Stimulated activated CD4-positive, alpha-beta T cell treated with anti-CD3 and anti-CD28 coated beads, Interleukin-4, amount 100 ng/mL, for 4 hours (primary cell): ENCODE data around the gene TNFAIP2.
"Not testable (repeated sequence)": the region's sequence is repeated elsewhere in the genome, so short reads cannot be mapped to it uniquely, and the experiment has no call there.

Experiments
- DNase-seq, 2 experiments: peaks; one replicate each; pipeline ENCODE4 v3.0.0-alpha.2; 2020

The TNFAIP2 gene

GRCh38 chr14:103107941-103108748 lies 15.1 kb upstream of the TNFAIP2 start:
- DNase-seq: no peak

DNA sequence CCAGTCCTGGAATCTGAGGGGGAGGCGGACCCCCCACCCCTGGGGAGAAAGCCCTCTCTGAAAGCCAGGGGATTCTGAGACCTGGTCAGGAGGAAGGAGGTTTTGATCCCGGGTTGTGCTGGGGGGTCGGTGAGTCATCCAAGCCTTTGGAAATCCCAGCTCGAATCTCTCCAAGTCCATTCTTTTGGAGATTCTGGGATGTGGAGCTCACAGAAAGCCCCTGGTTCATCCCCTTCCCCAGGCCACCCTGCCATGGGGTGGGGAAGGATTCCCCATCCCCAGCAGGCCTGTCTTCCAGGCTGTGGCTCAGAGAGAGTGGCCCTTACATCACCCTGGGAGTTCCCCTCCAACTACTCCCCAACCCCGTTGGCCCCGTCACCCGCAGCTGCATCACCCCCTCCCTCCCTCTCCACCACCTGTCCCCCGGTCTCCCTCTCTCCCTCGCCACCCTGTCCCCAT lies 14.5 kb upstream of the TNFAIP2 start:
- no peak for DNase-seq

DNA sequence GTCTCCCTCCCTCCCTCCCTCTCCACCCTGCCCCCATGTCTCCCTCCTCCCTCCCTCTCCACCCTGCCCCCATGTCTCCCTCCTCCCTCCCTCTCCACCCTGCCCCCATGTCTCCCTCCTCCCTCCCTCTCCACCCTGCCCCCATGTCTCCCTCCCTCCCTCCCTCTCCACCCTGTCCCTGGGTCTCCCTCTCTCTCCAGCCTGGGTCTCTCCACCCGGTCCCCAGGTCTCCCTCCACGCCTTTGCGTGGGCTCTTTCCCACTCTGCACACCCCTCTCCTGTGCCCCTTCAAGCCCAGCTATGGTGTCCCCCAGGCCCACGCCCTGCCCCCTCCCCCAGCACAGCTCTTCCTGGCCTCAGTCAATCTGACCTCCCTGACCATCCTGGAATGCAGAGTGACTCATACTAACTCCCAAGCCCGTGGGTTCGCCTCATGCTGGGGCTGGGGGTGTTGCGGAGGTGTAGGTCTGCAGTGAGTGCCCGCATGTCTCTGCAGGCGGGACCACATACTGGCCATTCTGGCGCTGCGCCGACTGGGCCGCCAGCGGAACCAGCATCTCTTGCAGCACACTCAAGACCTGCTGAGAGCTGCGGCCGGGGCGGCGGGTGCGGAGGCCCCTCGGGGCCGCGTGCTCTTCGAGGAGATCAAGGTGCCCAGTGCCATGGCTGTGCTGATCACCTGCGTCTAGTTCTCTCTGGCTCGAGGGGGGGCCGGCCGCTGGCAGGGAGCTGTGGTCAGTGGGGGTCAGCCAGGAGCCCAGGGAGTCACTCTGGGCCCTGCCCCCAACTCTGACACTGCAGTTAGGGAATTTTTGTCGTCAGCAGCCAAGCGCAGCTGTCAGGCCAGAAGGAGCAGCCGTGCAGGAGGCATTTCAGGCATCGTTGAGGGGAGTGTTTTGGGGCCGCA lies 13.5 kb upstream of the TNFAIP2 start:
- DNase-seq: no peak

DNA sequence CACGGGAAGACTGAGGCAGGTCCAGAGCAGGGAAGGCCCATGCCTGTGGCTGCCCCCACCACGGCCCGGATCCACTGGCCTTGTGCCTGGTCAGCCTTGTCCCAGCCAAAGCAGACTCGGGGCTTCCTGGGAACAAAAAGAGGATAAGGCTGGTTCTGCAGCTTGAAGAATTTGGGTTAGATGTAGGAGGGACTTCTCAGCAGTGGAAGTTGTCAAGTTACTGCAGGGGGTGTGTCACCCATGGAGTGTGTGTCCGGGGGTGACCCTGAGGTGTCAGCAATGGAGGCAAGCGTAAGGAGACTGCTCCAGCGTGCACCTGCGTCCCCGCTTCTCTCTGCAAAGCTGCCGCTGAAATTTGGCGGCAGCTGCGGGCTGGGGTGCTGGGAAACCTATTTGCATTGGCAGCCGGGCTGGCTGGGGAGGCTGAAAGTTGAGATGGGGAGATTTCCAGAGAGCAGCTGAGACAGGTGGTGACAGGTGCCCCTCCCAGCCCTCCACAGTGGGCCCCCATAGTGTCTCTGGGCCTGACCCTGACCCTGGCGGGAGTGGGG lies 12.5 kb upstream of the TNFAIP2 start:
- DNase-seq: no peak

- no peak for DNase-seq
Measured at GRCh38 chr14:103111232-103111868, 11.9 kb upstream of the TNFAIP2 start.

GRCh38 chr14:103112400-103113243 lies 10.6 kb upstream of the TNFAIP2 start:
- DNase-seq: no peak

DNA sequence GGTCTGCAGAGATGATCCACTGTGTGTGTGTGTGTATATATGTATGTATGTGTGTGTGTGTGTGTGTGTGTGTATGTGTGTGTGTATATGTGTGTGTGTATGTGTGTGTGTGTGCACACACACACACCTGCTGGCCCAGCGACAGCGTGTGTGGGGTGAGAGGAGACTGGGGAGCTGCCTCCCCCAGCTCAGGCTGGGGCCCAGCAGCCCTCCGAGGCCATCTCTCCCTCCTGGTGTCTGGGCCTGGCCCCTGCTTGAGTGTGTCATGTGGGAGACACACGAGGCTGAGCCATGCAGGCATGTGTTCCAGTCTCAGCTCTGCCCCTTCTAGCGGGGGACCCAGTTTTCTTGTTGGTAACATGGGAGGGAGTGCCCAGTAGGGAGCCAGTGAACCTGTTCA lies 10.0 kb upstream of the TNFAIP2 start:
- no peak for DNase-seq

DNA sequence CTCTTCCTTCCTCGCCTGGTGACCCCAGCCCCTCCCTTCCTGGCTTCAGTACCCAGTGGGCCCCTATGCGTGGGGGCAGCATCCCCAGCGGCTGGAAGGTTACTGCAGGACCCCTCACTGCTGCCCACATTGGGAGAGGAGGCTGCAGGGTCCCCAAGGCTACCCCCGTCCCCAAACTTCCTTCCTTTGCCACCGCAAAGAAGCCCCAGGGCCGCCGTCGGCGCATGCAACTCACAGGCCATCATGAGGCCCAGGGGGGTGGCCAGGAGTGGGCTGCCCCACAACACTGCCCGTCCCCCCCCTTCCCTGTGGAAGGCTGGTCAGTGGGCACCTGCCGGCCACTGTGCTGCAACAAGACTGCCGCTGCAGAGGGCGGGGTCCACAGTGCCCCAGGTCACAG lies 9.5 kb upstream of the TNFAIP2 start:
- DNase-seq: no peak

DNA sequence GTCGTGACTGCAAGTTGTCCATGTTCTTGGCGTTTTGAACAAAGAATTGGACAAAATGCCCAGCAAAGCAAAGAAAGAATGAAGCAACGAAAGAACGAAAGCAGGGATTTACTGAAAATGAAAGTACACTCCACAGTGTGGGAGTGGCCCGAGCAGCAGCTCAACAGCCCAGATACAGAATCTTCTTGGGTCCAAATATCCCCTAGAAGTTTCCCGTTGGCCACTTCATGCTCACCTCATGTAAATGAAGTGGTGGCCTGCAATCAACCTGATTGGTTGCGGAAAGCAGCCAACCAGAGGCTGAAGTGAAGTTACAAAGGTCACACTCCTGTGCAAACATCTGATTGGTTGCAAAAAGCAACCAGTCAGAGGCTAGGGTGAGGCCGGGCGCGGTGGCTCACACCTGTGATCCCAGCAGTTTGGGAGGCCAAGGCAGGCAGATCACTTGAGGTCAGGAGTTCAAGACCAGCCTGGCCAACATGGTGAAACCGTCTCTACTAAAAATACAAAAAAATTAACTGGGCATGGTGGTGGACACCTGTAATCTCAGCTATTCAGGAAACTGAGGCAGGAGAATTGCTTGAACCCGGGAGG lies 8.1 kb upstream of the TNFAIP2 start:
- not testable (repeated sequence) for DNase-seq

DNA sequence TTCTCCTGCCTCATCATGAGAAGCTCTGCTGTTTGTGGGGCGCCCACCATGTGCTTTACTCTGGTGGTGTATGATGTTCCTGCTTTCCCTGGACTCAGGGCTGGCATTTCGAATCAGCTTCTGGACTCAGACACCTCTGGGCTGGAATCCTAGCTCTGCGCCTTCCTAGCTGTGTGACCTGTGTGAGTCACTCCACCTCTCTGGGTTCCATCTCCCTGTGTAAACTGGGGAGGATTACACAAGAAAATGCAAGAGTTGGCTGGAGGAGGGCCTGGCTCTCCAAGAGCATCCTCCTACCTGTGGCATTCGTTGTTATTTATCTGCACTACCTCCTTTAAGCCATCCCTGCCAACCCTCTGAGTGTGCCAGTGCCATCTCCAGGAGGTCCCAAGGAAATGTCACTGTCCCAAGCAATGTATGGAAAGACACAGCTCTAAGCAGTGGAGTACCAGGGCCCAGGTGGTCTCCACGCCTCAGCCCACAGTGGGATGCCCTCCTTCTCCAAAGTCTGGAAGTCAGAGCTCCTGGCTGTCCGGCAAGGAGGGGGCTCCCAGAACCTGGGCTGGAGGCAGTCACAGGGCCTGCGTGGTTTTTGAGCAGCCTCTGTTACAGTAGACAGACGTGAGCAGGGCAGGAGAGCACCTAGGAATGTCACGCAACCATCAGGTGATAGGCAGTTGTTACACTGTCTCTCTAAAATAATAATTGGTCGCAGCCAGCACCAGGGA lies 7.3 kb upstream of the TNFAIP2 start:
- no peak for DNase-seq

DNA sequence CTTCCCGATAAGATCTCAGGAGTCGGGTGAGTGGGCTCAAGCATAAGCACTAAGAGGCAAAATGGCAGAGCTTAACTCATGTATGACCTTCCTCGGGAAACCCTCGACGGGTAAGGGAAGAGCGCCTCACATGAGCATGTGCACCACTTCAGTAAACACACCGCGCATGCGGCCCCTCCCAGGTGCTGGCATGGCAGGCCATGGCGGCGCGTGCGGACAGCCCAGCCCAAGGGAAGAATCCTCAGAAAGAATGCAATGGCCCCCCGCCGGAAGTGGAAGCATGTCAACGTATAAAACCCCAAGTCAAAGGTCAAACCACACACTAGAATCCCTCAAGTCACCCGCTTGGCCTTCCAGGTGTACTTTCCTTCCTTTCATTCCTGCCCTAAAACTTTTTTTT lies 6.6 kb upstream of the TNFAIP2 start:
- DNase-seq: no peak

GRCh38 chr14:103117499-103117898 lies 5.8 kb upstream of the TNFAIP2 start:
- DNase-seq: not testable (repeated sequence)

DNA sequence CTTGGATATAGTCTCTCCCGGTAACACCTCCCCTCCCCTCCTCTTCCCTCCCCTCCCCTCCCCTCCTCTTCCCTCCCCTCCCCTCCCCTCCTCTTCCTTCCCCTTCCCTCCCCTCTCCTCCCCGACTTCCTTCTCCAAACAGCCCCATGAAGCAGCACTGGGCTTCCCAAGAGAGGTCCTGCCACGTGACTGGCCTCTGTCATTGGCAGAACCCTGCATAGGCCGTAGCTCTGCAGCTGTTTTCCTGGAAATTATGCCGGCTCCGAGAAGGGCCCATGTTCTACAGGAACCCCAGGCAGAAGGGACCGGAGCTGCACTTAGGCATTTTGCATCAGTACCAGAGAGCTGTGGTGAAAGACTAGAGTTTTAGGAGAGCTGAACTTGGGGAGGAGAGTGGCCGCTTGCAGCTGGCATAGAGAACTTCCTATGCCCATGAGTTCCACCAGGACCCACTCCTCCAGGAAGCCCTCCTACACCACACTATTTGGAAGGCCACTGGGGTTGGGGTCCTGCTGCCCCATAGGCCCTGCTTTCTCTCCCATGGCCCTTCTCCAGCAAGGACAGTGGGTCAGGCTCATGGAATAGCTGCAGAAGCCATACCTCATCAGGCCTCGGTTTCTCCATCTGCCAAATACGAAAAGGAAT lies 5.1 kb upstream of the TNFAIP2 start:
- no peak for DNase-seq

GRCh38 chr14:103118663-103119404 lies 4.4 kb upstream of the TNFAIP2 start:
- DNase-seq: no peak

DNA sequence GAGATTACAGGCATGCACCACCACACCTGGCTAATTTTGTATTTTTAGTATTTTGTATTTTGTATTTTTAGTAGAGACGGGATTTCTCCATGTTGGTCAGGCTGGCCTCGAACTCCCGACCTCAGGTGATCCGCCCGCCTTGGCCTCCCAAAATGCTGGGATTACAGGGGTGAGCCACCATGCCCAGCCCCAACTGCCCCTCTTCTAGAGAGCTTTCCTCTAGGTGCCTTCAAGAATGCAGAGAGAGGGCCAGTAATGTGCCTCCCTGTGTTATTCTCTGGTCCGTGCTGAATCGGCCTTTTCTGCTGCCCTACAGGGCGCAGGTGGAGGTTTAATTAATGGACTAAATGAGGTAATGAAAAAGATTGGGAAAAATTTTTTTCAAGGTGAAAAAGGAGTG lies 3.7 kb upstream of the TNFAIP2 start:
- DNase-seq: not testable (repeated sequence)

DNA sequence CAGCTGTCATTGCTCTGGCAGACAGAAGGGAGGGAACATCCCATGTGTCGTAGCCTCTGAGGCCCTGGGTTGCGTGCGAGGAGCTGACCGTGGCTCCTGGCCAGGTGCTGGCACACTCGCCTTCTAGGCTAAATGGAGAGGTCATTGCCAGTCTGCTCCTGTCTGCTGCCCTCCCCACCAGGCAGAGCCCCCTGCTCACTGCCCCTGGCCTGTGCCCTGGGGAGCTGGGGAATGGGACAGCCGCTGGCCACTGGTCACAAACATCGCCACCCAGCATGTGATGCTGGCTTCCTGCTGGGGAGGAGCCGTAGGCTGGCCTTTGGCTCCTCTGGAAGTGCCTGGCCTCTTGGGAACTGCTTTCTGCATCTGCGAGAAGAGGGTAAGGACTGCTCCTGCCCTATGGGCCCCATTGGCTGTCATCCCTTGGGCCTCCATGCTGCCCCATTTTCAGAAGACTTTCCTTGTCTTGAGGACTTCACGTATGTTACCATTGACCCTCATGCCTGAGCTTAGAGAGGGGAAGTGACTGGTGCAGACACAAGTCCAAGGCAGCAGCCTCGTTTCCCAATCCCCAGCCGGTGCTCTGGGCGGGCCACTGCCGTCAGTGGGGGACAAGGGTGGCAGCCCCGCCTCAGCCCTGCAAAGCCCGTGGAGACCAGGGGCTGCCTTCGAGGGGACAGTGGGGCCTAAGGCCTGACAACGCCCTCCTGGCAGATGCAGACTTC lies 2.0 kb upstream of the TNFAIP2 start:
- no peak for DNase-seq

DNA sequence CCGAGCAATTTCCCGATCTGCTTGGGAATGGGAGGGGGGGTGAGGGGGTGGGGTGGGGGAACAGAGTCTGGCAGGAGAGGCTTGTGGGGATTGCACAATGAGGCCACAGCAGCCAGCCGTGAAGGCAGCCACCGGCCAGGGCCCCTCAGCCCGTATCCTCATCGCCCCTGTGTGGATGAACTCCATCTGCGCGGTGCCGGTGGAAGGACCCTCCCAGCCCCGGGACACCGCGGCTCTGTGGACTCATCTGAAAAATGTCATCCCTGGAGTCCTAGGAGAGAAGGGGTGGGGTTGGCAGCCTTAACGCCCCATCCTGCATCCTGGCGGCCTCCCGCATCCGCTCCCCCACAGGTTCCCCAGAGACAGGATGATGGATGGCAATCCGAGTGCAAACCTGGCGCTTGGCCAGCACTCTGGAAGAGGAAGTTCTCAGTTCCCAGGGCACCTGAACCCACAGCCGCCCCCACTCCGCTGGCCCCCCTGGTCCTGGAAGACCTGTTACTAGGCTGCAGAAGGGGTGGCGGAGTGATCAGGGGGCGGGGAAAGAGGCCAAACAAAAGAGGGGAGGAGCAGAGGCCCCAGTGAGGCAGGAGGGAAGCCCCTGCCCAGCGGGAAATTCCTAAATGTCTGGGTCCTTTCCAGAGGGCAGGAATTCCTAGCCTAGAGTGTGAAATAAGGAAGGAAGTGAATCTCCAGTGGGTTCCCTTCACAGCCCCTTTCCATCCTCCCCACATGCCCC lies 1.2 kb upstream of the TNFAIP2 start:
- DNase-seq: no peak

DNA sequence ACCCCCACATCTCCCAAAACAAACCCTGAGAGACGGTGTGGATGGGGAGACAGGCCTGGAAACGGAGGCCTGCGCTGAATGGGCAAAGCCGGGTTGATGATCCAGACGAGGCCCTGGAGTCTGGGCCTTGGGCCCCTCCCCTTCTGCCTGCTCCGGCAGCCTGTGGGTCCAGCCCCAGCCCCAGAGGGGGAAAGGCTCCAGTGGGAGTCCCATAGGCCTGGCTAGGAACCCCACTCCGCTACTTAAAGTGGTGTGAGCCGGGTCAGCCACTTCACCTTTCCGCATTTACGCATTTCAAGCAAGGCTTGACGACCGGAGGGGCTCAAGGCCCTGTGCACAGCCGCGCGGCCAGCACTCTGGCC lies 695 bp upstream of the TNFAIP2 start:
- DNase-seq: no peak
